Smooth muscle cell (in vitro differentiated cells): ENCODE measurements around the gene TWIST2. TPM values are rescaled to one million over a fixed set of nuclear protein-coding genes. Genes with fewer than 3 reads are reported as not detected.

Experiments used
- DNase-seq: peaks from one replicate; lab custom pipeline; 2025; ENCODE audit not compliant: unreplicated experiment; lab: John Stamatoyannopoulos, UW
- H2AFZ ChIP-seq: fragments of 200-600 bp; sonication (generic); 2 replicates; pipeline ENCODE4 v1.6.0; 2016; ENCODE audit warnings: antibody characterized with exemption, low read depth, mild to moderate bottlenecking
- H3F3A ChIP-seq: fragments of 200-600 bp; sonication (generic); 2 replicates; pipeline ENCODE4 v1.6.0; 2017; ENCODE audit warnings: antibody characterized with exemption, low read depth
- H3K27ac ChIP-seq: fragments of 200-600 bp; sonication (generic); 2 replicates; pipeline ENCODE4 v1.5.1; 2016; ENCODE audit warnings: low read depth, mild to moderate bottlenecking
- H3K27me3 ChIP-seq: fragments of 200-600 bp; sonication (generic); 2 replicates; pipeline ENCODE4 v1.6.1; 2016; ENCODE audit warnings: low read depth, mild to moderate bottlenecking
- H3K36me3 ChIP-seq: fragments of 200-600 bp; sonication (generic); 2 replicates; pipeline ENCODE4 v1.5.1; 2016; ENCODE audit warnings: low read depth
- H3K4me1 ChIP-seq: fragments of 200-600 bp; sonication (generic); 2 replicates; pipeline ENCODE4 v1.5.1; 2016; ENCODE audit warnings: low read depth
- H3K4me2 ChIP-seq: fragments of 200-600 bp; sonication (generic); 2 replicates; pipeline ENCODE4 v1.6.0; 2016; ENCODE audit warnings: mild to moderate bottlenecking
- H3K4me3 ChIP-seq: fragments of 200-600 bp; sonication (generic); 2 replicates; pipeline ENCODE4 v1.5.1; 2016; ENCODE audit warnings: mild to moderate bottlenecking
- H3K79me2 ChIP-seq: fragments of 200-600 bp; sonication (generic); 2 replicates; pipeline ENCODE4 v1.6.0; 2016; ENCODE audit warnings: low read depth, mild to moderate bottlenecking
- H3K9ac ChIP-seq: fragments of 200-600 bp; sonication (generic); 2 replicates; pipeline ENCODE4 v1.6.0; 2016; ENCODE audit warnings: low read depth
- H3K9me3 ChIP-seq: fragments of 200-600 bp; sonication (generic); replicated peaks from 2 replicates; pipeline ENCODE4 v1.5.1; 2016; ENCODE audit warnings: low read depth
- H4K20me1 ChIP-seq: fragments of 200-600 bp; sonication (generic); 2 replicates; pipeline ENCODE4 v1.6.0; 2016; ENCODE audit warnings: low read depth
- WGBS: methylation state at CpG from one replicate; pipeline ENCODE4 v1.1.7; 2016; ENCODE audit warnings: low lambda C conversion rate; 5-methylcytosine and 5-hydroxymethylcytosine counted together
- polyA plus RNA-seq: library from polyadenylated mRNA; unstranded; fragments of >200 nt; fragmentation: Nextera tagmentation; extraction: Ambion mirVana; gene quantifications from 2 replicates; pipeline ENCODE4 v1.2.1, GENCODE V29; 2016
- total RNA-seq: library from RNA; depleted of rRNA; stranded (reverse); fragments of >200 nt; gene quantifications from 2 replicates; pipeline ENCODE4 v1.2.3, GENCODE V29; 2014
- TF ChIP-seq, protein P1 (sequence below): fragments of 200-600 bp; sonication (generic); IDR thresholded peaks from 2 replicates; pipeline ENCODE4 v1.5.1; 2017; ENCODE audit warnings: borderline replicate concordance, mild to moderate bottlenecking, antibody characterized with exemption; ENCODE audit not compliant: insufficient read depth, poor library complexity, severe bottlenecking

The TWIST2 gene
- total and polyA plus RNA-seq, 2 experiments from 2014 or later: 1.0 to 2.4 TPM

DNA sequence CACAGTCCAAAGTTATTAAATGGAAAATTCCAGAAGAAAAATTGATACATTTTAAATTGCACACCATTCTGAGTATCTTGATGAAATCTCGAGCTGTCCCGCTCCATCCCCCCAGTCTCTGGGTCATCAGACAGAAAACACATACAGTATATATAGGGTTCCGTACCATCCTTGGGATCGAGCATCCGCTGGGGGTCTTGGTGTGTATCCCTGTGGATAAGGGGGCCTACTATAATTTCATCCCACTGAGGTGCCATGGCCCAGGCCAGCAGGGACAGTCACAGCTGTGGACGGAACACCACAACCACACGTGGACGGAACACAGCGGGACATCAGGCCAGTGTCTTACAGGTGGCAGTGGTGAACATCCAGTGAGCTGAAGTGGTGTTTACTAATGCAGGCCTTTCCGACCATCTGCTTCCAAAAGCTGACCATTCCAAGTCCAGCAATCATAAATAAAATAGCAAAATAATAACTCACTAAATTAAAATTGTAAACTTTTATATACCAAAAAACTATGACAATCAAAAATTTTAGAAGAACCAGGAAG, 14.0 kb downstream of the TWIST2 start:
- Histone ChIP-seq H3K9me3 (no peaks in the 10 kb centered on the region), H3K4me2 (no peak overlapping the region), H3K4me1 (peaks cover 20% of the 10 kb centered on the region), H3F3A (no peaks in the 10 kb centered on the region), H3K36me3 (no peaks in the 10 kb centered on the region), H4K20me1 (no peaks in the 10 kb centered on the region), H3K9ac (no peak overlapping the region), H2AFZ (no peak overlapping the region), H3K79me2 (no peaks in the 10 kb centered on the region), H3K27ac (no peak overlapping the region), H3K4me3 (no peak overlapping the region), H3K27me3 (no peaks in the 10 kb centered on the region)
- TF ChIP-seq, protein P1, sequence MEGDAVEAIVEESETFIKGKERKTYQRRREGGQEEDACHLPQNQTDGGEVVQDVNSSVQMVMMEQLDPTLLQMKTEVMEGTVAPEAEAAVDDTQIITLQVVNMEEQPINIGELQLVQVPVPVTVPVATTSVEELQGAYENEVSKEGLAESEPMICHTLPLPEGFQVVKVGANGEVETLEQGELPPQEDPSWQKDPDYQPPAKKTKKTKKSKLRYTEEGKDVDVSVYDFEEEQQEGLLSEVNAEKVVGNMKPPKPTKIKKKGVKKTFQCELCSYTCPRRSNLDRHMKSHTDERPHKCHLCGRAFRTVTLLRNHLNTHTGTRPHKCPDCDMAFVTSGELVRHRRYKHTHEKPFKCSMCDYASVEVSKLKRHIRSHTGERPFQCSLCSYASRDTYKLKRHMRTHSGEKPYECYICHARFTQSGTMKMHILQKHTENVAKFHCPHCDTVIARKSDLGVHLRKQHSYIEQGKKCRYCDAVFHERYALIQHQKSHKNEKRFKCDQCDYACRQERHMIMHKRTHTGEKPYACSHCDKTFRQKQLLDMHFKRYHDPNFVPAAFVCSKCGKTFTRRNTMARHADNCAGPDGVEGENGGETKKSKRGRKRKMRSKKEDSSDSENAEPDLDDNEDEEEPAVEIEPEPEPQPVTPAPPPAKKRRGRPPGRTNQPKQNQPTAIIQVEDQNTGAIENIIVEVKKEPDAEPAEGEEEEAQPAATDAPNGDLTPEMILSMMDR: no peak
- WGBS: 96% methylated on average over 10 of the region's 10 CpGs
- DNase-seq: no peak

DNA sequence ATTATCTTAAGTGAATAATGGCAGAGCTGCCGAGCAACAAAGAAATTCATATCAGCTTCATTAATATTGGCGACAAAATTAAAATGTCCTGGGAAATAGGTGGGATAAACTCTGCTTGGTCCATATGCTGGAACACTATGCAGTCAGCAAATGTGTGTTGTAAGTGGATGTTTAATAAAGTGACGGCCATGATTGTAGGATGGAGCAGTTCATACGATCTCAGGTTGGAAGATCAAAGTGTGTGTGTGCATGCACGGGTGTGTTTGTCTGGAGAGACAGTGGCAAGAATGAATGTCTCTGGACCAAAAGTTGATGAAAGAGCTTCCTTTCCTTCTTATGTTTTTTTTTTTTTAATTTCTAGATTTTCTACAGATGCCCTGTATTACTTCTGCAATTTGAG, 14.8 kb downstream of the TWIST2 start:
- Histone ChIP-seq H3K4me2 (no peak overlapping the region), H3K4me1 (peaks cover 22% of the 10 kb centered on the region), H3K27ac (no peak overlapping the region), H3K4me3 (no peak overlapping the region), H3K27me3 (no peaks in the 10 kb centered on the region), H3K36me3 (no peaks in the 10 kb centered on the region), H3K9ac (no peak overlapping the region), H4K20me1 (no peaks in the 10 kb centered on the region), H3F3A (no peaks in the 10 kb centered on the region), H2AFZ (no peak overlapping the region), H3K79me2 (no peaks in the 10 kb centered on the region), H3K9me3 (no peaks in the 10 kb centered on the region)
- TF ChIP-seq, protein P1: no peak
- WGBS: 90% methylated on average over 5 of the region's 5 CpGs
- DNase-seq: no peak

DNA sequence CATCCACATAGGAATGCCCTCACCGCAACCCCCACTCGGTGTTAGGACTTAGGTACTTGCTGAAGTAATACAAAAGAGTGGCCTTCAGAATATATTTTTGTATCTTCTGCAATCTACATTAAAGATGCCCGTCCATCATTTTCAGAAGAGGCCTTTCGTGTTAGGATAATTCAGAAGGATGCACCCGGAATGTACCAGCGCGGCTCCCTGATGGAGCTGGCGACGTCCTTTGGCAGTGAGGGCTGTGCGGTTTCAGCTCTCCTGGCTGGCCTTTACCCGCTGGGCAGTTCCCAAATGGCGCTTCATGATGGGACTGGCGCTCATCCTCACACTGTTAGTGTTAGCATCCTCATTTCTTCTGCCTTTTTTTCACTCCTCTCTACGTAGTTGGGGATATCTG, 15.3 kb downstream of the TWIST2 start:
- peak overlapping the region; percentile 67 for H3K4me2 ChIP-seq
- no peaks in the 10 kb centered on the region for H3K36me3 ChIP-seq
- H3K9ac ChIP-seq: no peak overlapping the region
- 96% methylated on average over 14 of the region's 14 CpGs for WGBS
- no peaks in the 10 kb centered on the region for H3K79me2 ChIP-seq
- peak overlapping the region; percentile 81 for H3K27ac ChIP-seq
- H3F3A ChIP-seq: no peaks in the 10 kb centered on the region
- TF ChIP-seq, protein P1: no peak
- peak overlapping the region; percentile 31 for H2AFZ ChIP-seq
- H3K27me3 ChIP-seq: no peaks in the 10 kb centered on the region
- H3K4me3 ChIP-seq: no peak overlapping the region
- H3K4me1 ChIP-seq: peaks cover 22% of the 10 kb centered on the region
- H3K9me3 ChIP-seq: no peaks in the 10 kb centered on the region
- no peaks in the 10 kb centered on the region for H4K20me1 ChIP-seq
- DNase-seq: no peak

DNA sequence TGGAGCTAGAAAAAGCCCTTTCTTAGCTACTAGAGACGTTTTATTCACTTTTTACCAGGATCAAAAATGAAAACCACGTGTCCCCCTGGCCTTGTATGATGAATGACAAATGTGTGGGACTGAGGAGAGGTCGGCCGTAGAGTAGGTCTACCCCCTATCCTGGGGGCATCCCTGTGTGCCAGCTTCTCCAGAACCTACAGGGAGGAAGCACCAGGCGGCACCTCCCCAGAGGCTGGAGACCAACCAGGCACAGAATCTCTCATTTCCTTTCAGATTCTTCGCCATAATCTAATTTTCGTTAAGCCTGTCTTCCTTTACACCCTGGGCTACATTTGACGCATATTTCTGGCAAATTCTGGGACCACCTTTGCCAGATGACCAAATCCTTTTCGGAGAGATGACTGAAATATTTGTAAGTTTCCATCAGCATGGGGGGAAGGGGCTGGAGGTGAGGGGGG, 15.9 kb downstream of the TWIST2 start:
- H2AFZ ChIP-seq: peak overlapping the region; percentile 31
- WGBS: 58% methylated on average over 9 of the region's 9 CpGs
- no peaks in the 10 kb centered on the region for H3K79me2 ChIP-seq

More for the DNA sequence above, 15.9 kb downstream of the TWIST2 start:
- H3K27me3 ChIP-seq: no peaks in the 10 kb centered on the region
- H3K4me3 ChIP-seq: no peak overlapping the region
- H3K36me3 ChIP-seq: no peaks in the 10 kb centered on the region
- H3K4me2 ChIP-seq: peak overlapping the region; percentile 67
- peak overlapping the region; percentile 20 for H3K9ac ChIP-seq
- H3K27ac ChIP-seq: peak overlapping the region; percentile 81
- peaks cover 22% of the 10 kb centered on the region for H3K4me1 ChIP-seq
- TF ChIP-seq, protein P1: no peak
- no peaks in the 10 kb centered on the region for H3K9me3 ChIP-seq
- DNase-seq: no peak
- no peaks in the 10 kb centered on the region for H4K20me1 ChIP-seq
- no peaks in the 10 kb centered on the region for H3F3A ChIP-seq
